ENCODE measurements around the gene PTPRE. TPM values are rescaled to one million over a fixed set of nuclear protein-coding genes. Genes with fewer than 3 reads are reported as not detected.

Gene PTPRE
- total and polyA plus RNA-seq, 10 of the 15 experiments (the other 5 are each of a cell fraction or from before 2014, with no cell fraction given): 2.9 to 7.6 (median 5.8) TPM

GRCh38 chr10:128059266-128059981 is 152.5 kb downstream of the PTPRE start (continued):
- no peak for TF ChIP-seq ETV6 (conservative IDR thresholded peaks at IDR 0.05 in 1 of 2, IDR thresholded peaks at IDR 0.05 in 1 of 2; ENCODE audit: borderline replicate concordance in 1 of 2, low read depth in 1 of 2)
- no peak for TF ChIP-seq HDAC2 (IDR thresholded peaks at IDR 0.05)
- TF ChIP-seq JUNB (IDR thresholded peaks at IDR 0.05): no peak
- TF ChIP-seq IKZF2 (IDR thresholded peaks at IDR 0.05): no peak

GRCh38 chr10:128059982-128060293 is 153.0 kb downstream of the PTPRE start:
- Histone ChIP-seq H3K9ac (ENCODE audit: control insufficient read depth, insufficient read depth, low read length) (no peak overlapping the region), H3K79me2 (ENCODE audit: control insufficient read depth, insufficient read depth, low read length) (no peaks in the 10 kb centered on the region), H3K27ac (ENCODE audit: control insufficient read depth, insufficient read depth) (no peak overlapping the region), H4K20me1 (ENCODE audit: control insufficient read depth, insufficient read depth) (no peaks in the 10 kb centered on the region), H2AFZ (ENCODE audit: control insufficient read depth, low read depth, low read length) (no peak overlapping the region), H3K4me2 (ENCODE audit: control insufficient read depth, insufficient read depth) (no peak overlapping the region), H3K4me1 (ENCODE audit: control insufficient read depth, insufficient read depth, low read length) (peaks cover 30% of the 10 kb centered on the region), H3K4me3 (no peak overlapping the region), H3K27me3 (replicated peaks in 1 of 2; ENCODE audit: control insufficient read depth in 2 of 2, insufficient read depth in 2 of 2, low read length in 1 of 2) (no peaks in the 10 kb centered on the region), H3K9me3 (replicated peaks; ENCODE audit: control insufficient read depth, insufficient read depth, low read length) (no peaks in the 10 kb centered on the region), H3K36me3 (ENCODE audit: control insufficient read depth in 2 of 2, insufficient read depth in 2 of 2, low read length in 1 of 2) (peaks cover 0 to 8% of the 10 kb centered on the region in 2 experiments; a peak in 3 of 4 replicates)
- FAIRE-seq (no peak), ATAC-seq (no peak), DNase-seq (ENCODE audit: low read depth, low spot score) (no peak)
- ChIA-PET SMC1A (ENCODE audit: uncharacterized antibody, unreplicated experiment) (no interaction called here), POLR2A (interaction anchor here (10.2 kb wide), 1 partner anchor 10 kb away, joined by 117 read pairs; no protein-coding TSS in a partner anchor), RAD21 (ENCODE audit: unreplicated experiment) (interaction anchor here (5.5 kb wide), 1 partner anchor 12 kb away, joined by 82 read pairs; no protein-coding TSS in a partner anchor), CTCF (interaction anchor here (0.7 to 1.6 kb wide), 2 partner anchors 9 to 206 kb away, joined by 3 to 6 read pairs; no protein-coding TSS in a partner anchor)
- intact Hi-C loops (cut with micrococcal nuclease; ENCODE audit: unreplicated experiment) (no loop called here), in situ Hi-C loops (cut with MboI) (no loop called here)
- 0% methylated on average over 1 of the region's 1 CpG for WGBS (ENCODE audit: insufficient coverage, insufficient replicate concordance, low lambda C conversion rate, missing lambda C conversion rate)
- BruUV-seq (replicated peaks): no TSS peak
- TF ChIP-seq TBL1XR1 (IDR thresholded peaks at IDR 0.05; ENCODE audit: low read depth, low read length): no peak
- peak; percentile 86 for TF ChIP-seq HDGF (IDR thresholded peaks at IDR 0.05)
- TF ChIP-seq USF2 (IDR thresholded peaks at IDR 0.05; ENCODE audit: borderline replicate concordance, low read depth, low read length): no peak
